K562 (cell line): ENCODE data around the gene DTWD2. TPM values are rescaled to one million over a fixed set of nuclear protein-coding genes. Genes with fewer than 3 reads are reported as not detected.

Experiments
- ATAC-seq: fragments of 200-7000 bp; cut with Tn5 transposase; 3 replicates; pipeline ENCODE4 v1.9.1; 2020; ENCODE audit warnings: moderate library complexity
- BruUV-seq: library from RNA; stranded (reverse); fragments of 400-500 nt; replicated peaks from 2 replicates; lab custom pipeline; 2021; lab: Mats Ljungman, UMichigan
- CTCF ChIA-PET: fragments of 300-600 bp; formaldehyde crosslinking; extraction: SDS; loops from one replicate; lab custom pipeline; 2021; ENCODE audit warnings: low intra/inter-chr PET ratio; lab: Yijun Ruan, JAX
- POLR2A ChIA-PET: fragments of 300-600, 350-650 bp; sonication (Branson Sonifier 250); formaldehyde crosslinking; extraction: SDS; loops from one replicate; lab custom pipeline; 2021; ENCODE audit warnings: antibody characterized with exemption, inconsistent platforms; lab: Yijun Ruan, JAX
- DNase-seq, 4 experiments: peaks; one replicate each; pipeline versions ENCODE4 v3.0.0 to v3.0.0-alpha.2; 2011 to 2018; ENCODE audit warnings: low spot score in 3 of 4, mixed read lengths in 3 of 4; ENCODE audit errors: extremely low read depth in 1 of 4
- FAIRE-seq: peaks from 2 replicates; lab custom pipeline; 2011; peaks lifted over from hg19 to GRCh38; lab: Jason Lieb, UNC
- H2AFZ ChIP-seq: 2 replicates; pipeline ENCODE4 v1.6.0; 2011; ENCODE audit warnings: low read depth, low read length, control low read depth, inconsistent platforms
- H3K27ac ChIP-seq: fragments of 200-600 bp; 3 replicates; pipeline ENCODE4 v1.8.0; 2011; ENCODE audit warnings: low read depth, mild to moderate bottlenecking, control low read depth, inconsistent platforms, low read length, moderate library complexity, mixed read lengths; ENCODE audit errors: extremely low read depth
- H3K27me3 ChIP-seq, 2 experiments: fragments of 300-600 bp in 1 of 2; 2 replicates in 1 of 2; 3 replicates in 1 of 2; pipeline versions ENCODE4 v1.6.0 to v1.8.0; 2011; ENCODE audit warnings: inconsistent platforms in 2 of 2, low read length in 2 of 2, mild to moderate bottlenecking in 1 of 2, mixed read lengths in 1 of 2, moderate library complexity in 1 of 2; ENCODE audit not compliant: control insufficient read depth in 2 of 2, insufficient read depth in 2 of 2
- H3K36me3 ChIP-seq: fragments of 300-600 bp; 3 replicates; pipeline ENCODE4 v1.8.0; 2011; ENCODE audit warnings: mild to moderate bottlenecking, low read length, inconsistent platforms; ENCODE audit not compliant: control insufficient read depth, insufficient read depth
- H3K4me1 ChIP-seq, 2 experiments: fragments of 200-600 bp in 1 of 2; replicated peaks in 1 of 2; 2 replicates in 1 of 2; 3 replicates in 1 of 2; pipeline versions ENCODE4 v1.5.1 to v1.8.0; 2011; ENCODE audit warnings: inconsistent platforms in 2 of 2, low read length in 2 of 2, mild to moderate bottlenecking in 1 of 2, mixed read lengths in 1 of 2, moderate library complexity in 1 of 2; ENCODE audit not compliant: control insufficient read depth in 2 of 2, insufficient read depth in 2 of 2
- H3K4me2 ChIP-seq: 2 replicates; pipeline ENCODE4 v1.6.1; 2011; ENCODE audit warnings: low read length, control low read depth, inconsistent platforms, mixed read lengths; ENCODE audit not compliant: insufficient read depth
- H3K4me3 ChIP-seq: fragments of 200-600 bp; sonication (generic), shearing (Covaris generic); 2 replicates; pipeline ENCODE4 v1.5.1; 2016; ENCODE audit warnings: control low read depth, inconsistent platforms
- H3K79me2 ChIP-seq: fragments of 200-600 bp; 3 replicates; pipeline ENCODE4 v1.8.0; 2011; ENCODE audit warnings: low read length, inconsistent platforms; ENCODE audit not compliant: control insufficient read depth, insufficient read depth
- H3K9ac ChIP-seq, 2 experiments: 2 replicates each; pipeline versions ENCODE4 v1.6.0 to v1.6.1; 2011; ENCODE audit warnings: low read depth in 2 of 2, low read length in 2 of 2, control low read depth in 1 of 2, inconsistent platforms in 1 of 2, mild to moderate bottlenecking in 1 of 2, mixed read lengths in 1 of 2; ENCODE audit not compliant: insufficient read depth in 1 of 2
- H3K9me1 ChIP-seq: one replicate; pipeline ENCODE4 v1.6.0; 2011; ENCODE audit warnings: inconsistent platforms, mild to moderate bottlenecking, low read length, moderate library complexity; ENCODE audit not compliant: control insufficient read depth, insufficient read depth
- H3K9me3 ChIP-seq: replicated peaks from 2 replicates; pipeline ENCODE4 v1.5.1; 2011; ENCODE audit warnings: low read depth, low read length, inconsistent platforms; ENCODE audit not compliant: control insufficient read depth, insufficient read depth
- H4K20me1 ChIP-seq: replicated peaks from 2 replicates; pipeline ENCODE4 v1.6.1; 2011; ENCODE audit warnings: low read length, inconsistent platforms, mixed read lengths; ENCODE audit not compliant: control insufficient read depth, insufficient read depth
- CREBBP ChIP-seq: IDR thresholded peaks from one replicate; pipeline ENCODE4 v1.6.1; 2012; ENCODE audit warnings: low read depth, mild to moderate bottlenecking, control low read depth, inconsistent platforms, low read length
- DIDO1 ChIP-seq: fragments of 450-650 bp; IDR thresholded peaks from 2 replicates; pipeline ENCODE4 v1.6.1; 2016; ENCODE audit warnings: low read depth, missing biosample characterization, missing genetic modification characterization
- KDM5B ChIP-seq: fragments of 200-600 bp; sonication (generic); IDR thresholded peaks from 2 replicates; pipeline ENCODE4 v1.6.1; 2012; ENCODE audit warnings: low read depth, mild to moderate bottlenecking, moderate library complexity, low read length, control low read depth, inconsistent platforms; ENCODE audit not compliant: insufficient replicate concordance
- PTBP1 ChIP-seq: fragments of 200-400 bp; formaldehyde crosslinking; IDR thresholded peaks from 2 replicates; pipeline ENCODE4 v1.6.1; 2017; ENCODE audit warnings: low read depth, low read length
- SIN3A ChIP-seq, 2 experiments: fragments of 150-350 bp in 1 of 2; IDR thresholded peaks; 2 replicates each; pipeline ENCODE4 v1.6.1; 2011 to 2016; ENCODE audit warnings: borderline replicate concordance in 2 of 2, low read depth in 2 of 2, low read length in 2 of 2, mild to moderate bottlenecking in 2 of 2, moderate library complexity in 2 of 2; ENCODE audit not compliant: control insufficient read depth in 1 of 2
- SIN3B ChIP-seq: fragments of 450-650 bp; IDR thresholded peaks from 2 replicates; pipeline ENCODE4 v1.6.1; 2017; ENCODE audit warnings: low read depth, mild to moderate bottlenecking, moderate library complexity
- SIX5 ChIP-seq, 2 experiments: IDR thresholded peaks; 2 replicates each; pipeline ENCODE4 v1.6.1; 2011; ENCODE audit warnings: low read length in 2 of 2, borderline replicate concordance in 1 of 2, low read depth in 1 of 2, mild to moderate bottlenecking in 1 of 2, moderate library complexity in 1 of 2; ENCODE audit not compliant: insufficient read depth in 1 of 2
- SOX6 ChIP-seq: fragments of 450-650 bp; IDR thresholded peaks from 2 replicates; pipeline ENCODE4 v1.6.1; 2014; ENCODE audit warnings: mild to moderate bottlenecking
- SREBF2 ChIP-seq: sonication (generic); formaldehyde crosslinking; IDR thresholded peaks from 2 replicates; pipeline ENCODE4 v1.4.0; 2020; ENCODE audit warnings: mild to moderate bottlenecking, missing genetic modification reagents
- ZFPM2 ChIP-seq: fragments of 250-450 bp; sonication (Bioruptor Pico); IDR thresholded peaks from 2 replicates; pipeline ENCODE4 v1.5.1; 2022; ENCODE audit warnings: mild to moderate bottlenecking
- ZNF431 ChIP-seq: sonication (generic); formaldehyde crosslinking; IDR thresholded peaks from 2 replicates; pipeline ENCODE4 v1.8.0; 2022; ENCODE audit warnings: mild to moderate bottlenecking, missing genetic modification reagents
- ZNF766 ChIP-seq: fragments of 200-800 bp; sonication (Bioruptor generic); conservative IDR thresholded peaks from 2 replicates; pipeline ENCODE4 v1.6.1; 2016; ENCODE audit warnings: missing genetic modification characterization, missing compliant biosample characterization
- WGBS: fragments of 100-300 bp; shearing (Covaris generic); methylation state at CpG from one replicate; pipeline ENCODE4 v1.1.6; 2016; ENCODE audit warnings: low coverage, mixed read lengths; ENCODE audit not compliant: insufficient coverage; ENCODE audit errors: missing lambda C conversion rate; 5-methylcytosine and 5-hydroxymethylcytosine counted together
- in situ Hi-C: fragments of 300-500 bp; cut with MboI; formaldehyde crosslinking; loops from 4 replicates; pipeline ENCODE4 v1.15.0; 2018; ENCODE audit warnings: inconsistent platforms, mixed read lengths
- intact Hi-C: fragments of 100-400 bp; cut with micrococcal nuclease; formaldehyde crosslinking; loops from 2 replicates; pipeline ENCODE4 v1.14.2; 2022
- polyA plus RNA-seq, 8 experiments: library from polyadenylated mRNA; depleted of rRNA in 4 of 8; stranded (reverse) in 5 of 8; unstranded in 3 of 8; fragments of >200 nt; fragmentation: Nextera tagmentation in 2 of 8; fragmentation: Illumina TruSeq in 1 of 8; extraction: Ambion mirVana in 2 of 8; extraction: Trizol in 1 of 8; gene quantifications; 2 replicates each; pipeline versions ENCODE4 v1.2.1 to v1.2.3, GENCODE V29; 2011 to 2014; ENCODE audit warnings: inconsistent platforms in 1 of 8, missing spikeins in 1 of 8
- total RNA-seq, 7 experiments: library from RNA; depleted of rRNA in 6 of 7; stranded (reverse); fragments of >200 nt in 6 of 7; fragmentation: Illumina TruSeq in 2 of 7; extraction: Trizol in 2 of 7; gene quantifications; 2 replicates each; pipeline versions ENCODE4 v1.2.1 to v1.2.3, GENCODE V29; 2011 to 2021; ENCODE audit warnings: low replicate concordance in 1 of 7
- TF ChIP-seq, protein P1 (sequence below): fragments of 450-650 bp; IDR thresholded peaks from 2 replicates; pipeline ENCODE4 v1.6.1; 2016
- TF ChIP-seq, protein P2 (sequence below), 2 experiments: fragments of 450-650 bp; formaldehyde crosslinking in 1 of 2; IDR thresholded peaks; 2 replicates each; pipeline versions ENCODE4 v1.4.0 to v1.6.1; 2014 to 2020; ENCODE audit warnings: mild to moderate bottlenecking in 2 of 2, borderline replicate concordance in 1 of 2, low read depth in 1 of 2

Gene DTWD2
- total and polyA plus RNA-seq, 9 of the 15 experiments (the other 6 are each of a cell fraction or from before 2014, with no cell fraction given), result 0.99 to 10.8 (median 4.1) TPM

DNA sequence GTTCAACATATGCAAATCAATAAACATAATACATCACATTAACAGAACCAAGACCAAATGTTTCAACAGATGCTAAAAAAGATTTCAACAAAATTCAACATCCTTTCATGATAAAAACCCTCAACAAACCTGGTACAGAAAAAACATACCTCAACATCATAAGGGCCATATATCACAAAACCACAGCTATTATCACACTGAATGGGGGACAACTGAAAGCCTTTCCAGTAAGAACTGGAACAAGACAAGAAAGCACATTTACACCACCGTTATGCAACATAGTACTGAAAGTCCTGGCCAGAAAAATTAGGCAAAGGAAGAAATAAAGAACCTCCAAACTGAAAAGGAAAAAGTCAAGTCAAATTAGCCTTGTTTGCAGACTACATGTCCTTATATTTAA, 93.6 kb downstream of the DTWD2 start:
- Histone ChIP-seq H3K9ac (no peak overlapping the region), H3K9me3 (no peaks in the 10 kb centered on the region), H2AFZ (no peak overlapping the region), H3K4me1 (no peaks in the 10 kb centered on the region), H3K27me3 (no peaks in the 10 kb centered on the region), H4K20me1 (no peaks in the 10 kb centered on the region), H3K9me1 (no peaks in the 10 kb centered on the region), H3K27ac (no peak overlapping the region), H3K36me3 (no peaks in the 10 kb centered on the region), H3K4me3 (no peak overlapping the region), H3K79me2 (no peaks in the 10 kb centered on the region), H3K4me2 (no peak overlapping the region)
- ChIA-PET CTCF (no interaction called here), POLR2A (no interaction called here)
- ATAC-seq (no peak), FAIRE-seq (no peak), DNase-seq (no peak)
- in situ Hi-C loops, result no loop called here
- no TSS peak for BruUV-seq
- WGBS, result 0% methylated on average over 1 of the region's 1 CpG
- intact Hi-C loops, result no loop called here
- TF ChIP-seq, protein P1, sequence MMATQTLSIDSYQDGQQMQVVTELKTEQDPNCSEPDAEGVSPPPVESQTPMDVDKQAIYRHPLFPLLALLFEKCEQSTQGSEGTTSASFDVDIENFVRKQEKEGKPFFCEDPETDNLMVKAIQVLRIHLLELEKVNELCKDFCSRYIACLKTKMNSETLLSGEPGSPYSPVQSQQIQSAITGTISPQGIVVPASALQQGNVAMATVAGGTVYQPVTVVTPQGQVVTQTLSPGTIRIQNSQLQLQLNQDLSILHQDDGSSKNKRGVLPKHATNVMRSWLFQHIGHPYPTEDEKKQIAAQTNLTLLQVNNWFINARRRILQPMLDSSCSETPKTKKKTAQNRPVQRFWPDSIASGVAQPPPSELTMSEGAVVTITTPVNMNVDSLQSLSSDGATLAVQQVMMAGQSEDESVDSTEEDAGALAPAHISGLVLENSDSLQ, result peak; percentile 38; the same call in 1 of the 2 replicates
- no peak for TF ChIP-seq DIDO1 (tag)
- TF ChIP-seq SIN3A (IDR thresholded peaks at IDR 0.05; ENCODE audit: borderline replicate concordance in 2 of 2, control insufficient read depth in 1 of 2, low read depth in 2 of 2, low read length in 2 of 2), result no peak
- no peak for TF ChIP-seq CREBBP
- TF ChIP-seq ZFPM2, result no peak
- no peak for TF ChIP-seq SIX5 (IDR thresholded peaks at IDR 0.05; ENCODE audit: borderline replicate concordance in 1 of 2, insufficient read depth in 1 of 2, low read depth in 1 of 2, low read length in 2 of 2)
- TF ChIP-seq SOX6, result 0 out of 2 replicates have a peak, but pooled peaks have one; percentile 30
- 0 out of 2 replicates have a peak, but pooled peaks have one; percentile 35 for TF ChIP-seq ZNF766
- TF ChIP-seq PTBP1, result no peak
- TF ChIP-seq SREBF2 (CRISPR knock-in tag), result no peak
- TF ChIP-seq, protein P2, sequence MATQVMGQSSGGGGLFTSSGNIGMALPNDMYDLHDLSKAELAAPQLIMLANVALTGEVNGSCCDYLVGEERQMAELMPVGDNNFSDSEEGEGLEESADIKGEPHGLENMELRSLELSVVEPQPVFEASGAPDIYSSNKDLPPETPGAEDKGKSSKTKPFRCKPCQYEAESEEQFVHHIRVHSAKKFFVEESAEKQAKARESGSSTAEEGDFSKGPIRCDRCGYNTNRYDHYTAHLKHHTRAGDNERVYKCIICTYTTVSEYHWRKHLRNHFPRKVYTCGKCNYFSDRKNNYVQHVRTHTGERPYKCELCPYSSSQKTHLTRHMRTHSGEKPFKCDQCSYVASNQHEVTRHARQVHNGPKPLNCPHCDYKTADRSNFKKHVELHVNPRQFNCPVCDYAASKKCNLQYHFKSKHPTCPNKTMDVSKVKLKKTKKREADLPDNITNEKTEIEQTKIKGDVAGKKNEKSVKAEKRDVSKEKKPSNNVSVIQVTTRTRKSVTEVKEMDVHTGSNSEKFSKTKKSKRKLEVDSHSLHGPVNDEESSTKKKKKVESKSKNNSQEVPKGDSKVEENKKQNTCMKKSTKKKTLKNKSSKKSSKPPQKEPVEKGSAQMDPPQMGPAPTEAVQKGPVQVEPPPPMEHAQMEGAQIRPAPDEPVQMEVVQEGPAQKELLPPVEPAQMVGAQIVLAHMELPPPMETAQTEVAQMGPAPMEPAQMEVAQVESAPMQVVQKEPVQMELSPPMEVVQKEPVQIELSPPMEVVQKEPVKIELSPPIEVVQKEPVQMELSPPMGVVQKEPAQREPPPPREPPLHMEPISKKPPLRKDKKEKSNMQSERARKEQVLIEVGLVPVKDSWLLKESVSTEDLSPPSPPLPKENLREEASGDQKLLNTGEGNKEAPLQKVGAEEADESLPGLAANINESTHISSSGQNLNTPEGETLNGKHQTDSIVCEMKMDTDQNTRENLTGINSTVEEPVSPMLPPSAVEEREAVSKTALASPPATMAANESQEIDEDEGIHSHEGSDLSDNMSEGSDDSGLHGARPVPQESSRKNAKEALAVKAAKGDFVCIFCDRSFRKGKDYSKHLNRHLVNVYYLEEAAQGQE (IDR thresholded peaks at IDR 0.05; ENCODE audit: borderline replicate concordance), result peak; percentile 73
- TF ChIP-seq, protein P2 (CRISPR knock-in tag; IDR thresholded peaks at IDR 0.05; ENCODE audit: low read depth), result no peak
- TF ChIP-seq ZNF431 (CRISPR knock-in tag), result no peak
- TF ChIP-seq SIN3B, result no peak
- no peak for TF ChIP-seq KDM5B
